ENCODE measurements around the gene RBBP8NL. TPM values are rescaled to one million over a fixed set of nuclear protein-coding genes. Genes with fewer than 3 reads are reported as not detected.

RBBP8NL gene, protein sequence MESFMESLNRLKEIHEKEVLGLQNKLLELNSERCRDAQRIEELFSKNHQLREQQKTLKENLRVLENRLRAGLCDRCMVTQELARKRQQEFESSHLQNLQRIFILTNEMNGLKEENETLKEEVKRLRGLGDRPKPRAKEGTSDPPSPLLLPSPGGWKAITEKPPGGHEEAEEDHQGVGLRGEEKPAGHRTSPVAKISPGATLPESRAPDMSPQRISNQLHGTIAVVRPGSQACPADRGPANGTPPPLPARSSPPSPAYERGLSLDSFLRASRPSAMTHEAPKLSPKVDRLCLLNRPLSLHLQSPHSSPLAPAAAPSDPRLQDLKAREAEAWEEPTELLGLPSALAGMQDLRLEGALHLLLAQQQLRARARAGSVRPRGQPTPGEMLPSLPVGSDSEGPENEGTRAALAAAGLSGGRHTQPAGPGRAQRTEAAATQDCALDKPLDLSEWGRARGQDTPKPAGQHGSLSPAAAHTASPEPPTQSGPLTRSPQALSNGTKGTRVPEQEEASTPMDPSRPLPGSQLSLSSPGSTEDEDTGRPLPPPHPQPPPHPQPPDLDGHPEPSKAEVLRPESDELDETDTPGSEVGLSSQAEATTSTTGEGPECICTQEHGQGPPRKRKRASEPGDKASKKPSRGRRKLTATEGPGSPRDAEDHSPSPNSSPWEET
- not detected for total RNA-seq

DNA sequence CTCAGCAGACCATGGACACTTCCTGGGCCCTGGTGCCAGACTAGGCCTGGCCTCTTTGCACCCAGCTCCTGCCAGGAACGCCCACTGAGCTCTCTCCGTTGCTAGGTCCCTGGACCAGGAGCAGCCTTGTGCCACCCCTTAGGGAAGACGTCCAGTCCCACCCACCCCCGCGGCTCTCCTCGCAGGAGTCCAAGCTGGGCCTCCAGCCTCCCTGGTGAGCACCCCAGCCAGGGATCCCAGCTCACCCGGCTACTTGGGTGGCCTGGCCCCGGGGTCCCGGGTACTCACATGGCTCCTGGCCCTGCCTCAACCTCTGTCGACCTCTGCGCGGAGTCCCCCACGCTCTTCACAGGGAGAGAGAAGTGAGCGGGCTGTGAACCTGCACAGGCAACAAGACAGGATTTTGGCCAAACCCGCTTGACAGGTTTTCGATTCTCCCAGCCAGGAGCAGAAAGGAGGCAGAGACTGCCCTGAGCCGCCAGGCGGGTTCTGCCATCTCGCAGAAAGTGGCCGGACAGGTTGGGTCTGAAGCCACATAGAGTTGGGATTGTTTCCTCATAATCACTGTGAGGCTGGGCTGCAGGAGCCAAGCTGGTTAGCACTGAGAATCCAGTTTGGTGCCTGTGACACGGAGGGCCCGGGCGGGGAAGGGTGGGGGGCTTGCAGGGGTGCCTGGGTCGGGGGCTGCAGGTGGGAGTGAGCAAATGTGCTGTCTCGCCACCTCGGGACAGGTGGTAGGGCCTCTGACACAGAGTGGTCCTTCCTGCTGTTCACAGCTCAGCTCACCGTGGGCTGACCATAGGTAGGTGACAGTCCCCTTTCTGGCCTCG is at the start of gene RBBP8NL:
Gene RBBP8NL (minus strand): TSS at position 368 of the 830 bp plus-strand sequence. CDS start 7,892 bp downstream, outside the sequence.
- H3K27me3 Mint-ChIP-seq, result no peaks in the 10 kb centered on the region
- H3K27ac Mint-ChIP-seq, result no peak within 1 kb of the TSS
- POLR2A ChIA-PET, result no interaction called here
- H3K4me1 Mint-ChIP-seq, result no peaks in the 10 kb centered on the region
- H3K4me3 Mint-ChIP-seq, result no peak within 1 kb of the TSS
- H3K9me3 Mint-ChIP-seq, result no peaks in the 10 kb centered on the region
- no peak for ATAC-seq (ENCODE audit: low read depth)
- no peak for DNase-seq
- H3K36me3 Mint-ChIP-seq, result no peaks in the 10 kb centered on the region

DNA sequence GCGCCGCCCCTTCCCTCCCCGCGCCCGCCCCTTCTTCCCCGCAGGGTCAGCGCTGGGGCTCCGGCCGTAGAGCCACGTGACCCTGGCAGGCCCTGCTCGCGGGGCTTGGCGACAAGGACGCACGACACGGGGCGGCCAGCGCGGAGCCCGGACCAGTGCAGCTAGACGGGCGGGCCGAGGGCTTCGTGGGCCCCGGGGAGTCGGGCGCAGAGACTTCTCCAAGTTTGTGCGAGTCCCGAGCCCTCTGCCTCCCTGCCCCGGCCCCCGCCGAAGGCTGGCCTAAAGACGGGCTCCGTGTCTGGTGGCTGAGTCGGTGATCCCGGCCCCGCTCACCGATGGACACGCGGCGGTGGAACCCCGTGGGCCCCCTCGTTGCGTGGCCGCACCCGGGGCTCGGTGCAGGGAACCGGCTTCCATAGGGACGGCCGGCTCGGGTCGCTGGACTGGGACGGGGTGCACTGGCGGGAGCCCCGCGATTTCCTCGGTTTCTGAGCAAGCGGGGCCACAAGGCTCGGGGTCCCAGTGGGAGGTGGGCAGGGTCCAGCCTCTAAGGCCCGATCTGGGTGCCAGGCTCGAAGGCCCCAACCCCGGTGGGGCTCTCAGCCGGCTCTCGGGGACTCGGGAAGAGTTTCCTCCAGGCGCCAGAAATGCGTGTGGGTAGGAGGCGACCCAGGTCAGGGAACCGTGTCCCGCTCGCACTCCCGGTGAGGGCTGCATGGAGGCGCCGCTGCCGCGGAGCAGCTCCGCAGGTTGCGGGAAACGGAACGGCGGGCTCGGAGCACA is 48.9 kb upstream of the RBBP8NL start:
- H3K4me3 Mint-ChIP-seq, result no peak overlapping the region
- DNase-seq (no peak), ATAC-seq (ENCODE audit: low read depth) (no peak)
- no peak overlapping the region for H3K27ac Mint-ChIP-seq
- no peaks in the 10 kb centered on the region for H3K36me3 Mint-ChIP-seq
- peaks cover 53% of the 10 kb centered on the region for H3K27me3 Mint-ChIP-seq
- POLR2A ChIA-PET, result no interaction called here
- no peaks in the 10 kb centered on the region for H3K4me1 Mint-ChIP-seq
- no peaks in the 10 kb centered on the region for H3K9me3 Mint-ChIP-seq

DNA sequence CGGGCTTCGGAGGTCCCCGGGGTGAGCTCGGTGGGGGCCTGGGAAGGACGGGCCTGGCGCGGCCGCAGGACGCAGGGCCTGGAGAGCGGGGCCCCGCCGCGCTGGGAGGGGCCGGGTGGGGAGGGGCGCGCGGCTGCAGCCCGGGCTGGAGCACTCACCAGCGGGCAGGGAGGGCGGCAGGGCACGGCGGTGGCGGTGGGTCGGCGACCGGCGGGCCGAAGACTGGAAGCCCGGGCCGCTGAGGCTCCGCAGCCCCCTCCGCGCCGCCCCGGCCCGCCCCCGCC is 48.4 kb upstream of the RBBP8NL start, which contains the start of gene GATA5:
Gene GATA5 (minus strand): TSS at position 224 of the 284 bp plus-strand sequence. CDS start 474 bp downstream, outside the sequence.
- POLR2A ChIA-PET, result no interaction called here
- Mint-ChIP-seq H3K9me3 (no peaks in the 10 kb centered on the region), H3K4me3 (no peak within 1 kb of the TSS), H3K27me3 (peaks cover 53% of the 10 kb centered on the region), H3K36me3 (no peaks in the 10 kb centered on the region), H3K4me1 (no peaks in the 10 kb centered on the region), H3K27ac (peak within 1 kb of the TSS; percentile 16)
- no peak for ATAC-seq (ENCODE audit: low read depth)
- DNase-seq, result no peak

DNA sequence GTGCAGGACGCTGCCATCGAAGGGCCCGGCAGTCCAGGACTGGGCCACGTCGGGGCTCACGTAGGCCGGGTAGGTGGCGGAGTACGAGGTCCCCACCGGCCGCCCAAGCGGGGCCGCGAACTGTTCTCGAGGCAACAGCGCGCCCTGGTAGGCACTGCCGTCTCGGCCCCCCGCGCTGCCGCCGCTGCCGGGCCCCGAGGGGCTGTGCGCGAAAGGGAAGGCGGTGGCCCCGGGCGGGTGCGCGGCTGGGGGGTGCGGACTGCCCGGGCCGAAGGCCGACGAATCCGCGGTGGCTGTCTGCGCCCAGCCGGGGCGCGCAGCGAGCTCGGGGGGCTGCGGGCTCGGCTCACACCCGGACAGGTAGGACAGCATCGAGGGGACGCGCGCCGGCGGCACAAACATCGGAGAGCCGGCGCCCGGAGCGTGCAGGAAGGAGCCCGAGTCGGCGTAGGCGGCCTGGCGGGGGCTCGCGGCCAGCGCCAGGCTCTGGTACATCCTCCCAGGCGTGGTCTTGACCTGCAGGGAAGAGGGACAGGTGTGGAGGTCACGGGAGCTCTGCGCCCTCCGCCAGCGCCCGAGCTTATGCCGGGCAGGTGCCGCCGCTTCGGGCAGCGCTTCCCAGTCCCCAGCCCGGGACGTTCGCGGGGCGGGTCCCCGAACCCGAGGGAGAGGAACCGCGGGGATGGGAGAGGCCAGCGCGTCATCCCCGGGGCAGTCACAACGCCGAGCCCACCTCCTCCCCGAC is 47.9 kb upstream of the RBBP8NL start:
- Mint-ChIP-seq H3K27me3 (peaks cover 54% of the 10 kb centered on the region), H3K36me3 (no peaks in the 10 kb centered on the region), H3K9me3 (no peaks in the 10 kb centered on the region), H3K27ac (no peak overlapping the region), H3K4me1 (no peaks in the 10 kb centered on the region), H3K4me3 (no peak overlapping the region)
- ATAC-seq (ENCODE audit: low read depth), result no peak
- no peak for DNase-seq
- POLR2A ChIA-PET, result no interaction called here

DNA sequence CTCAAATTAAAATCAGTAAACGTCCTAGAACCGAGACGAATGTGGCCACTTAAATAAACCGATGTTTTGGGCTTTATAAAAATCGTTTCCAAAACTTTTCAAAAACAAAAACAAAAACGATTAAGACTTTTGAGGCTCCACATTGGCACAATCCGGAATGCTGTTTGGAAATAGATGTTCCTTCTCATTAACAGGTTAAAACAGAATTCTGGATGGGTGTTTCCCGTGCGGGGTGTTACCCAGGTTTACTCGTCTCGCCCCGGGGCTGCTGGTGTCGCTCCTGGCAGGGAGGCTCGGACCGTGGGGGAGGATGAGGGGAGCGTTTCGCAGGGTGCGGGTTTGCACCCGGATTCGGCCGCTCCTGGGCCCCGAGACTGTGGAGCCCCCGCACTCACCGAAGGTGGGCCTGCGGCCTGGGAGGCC is 47.3 kb upstream of the RBBP8NL start:
- no peak for DNase-seq
- H3K4me1 Mint-ChIP-seq, result no peaks in the 10 kb centered on the region
- no peak overlapping the region for H3K4me3 Mint-ChIP-seq
- H3K9me3 Mint-ChIP-seq, result no peaks in the 10 kb centered on the region
- no peak overlapping the region for H3K27ac Mint-ChIP-seq
- peaks cover 55% of the 10 kb centered on the region for H3K27me3 Mint-ChIP-seq
- no peak for ATAC-seq (ENCODE audit: low read depth)
- POLR2A ChIA-PET, result no interaction called here
- H3K36me3 Mint-ChIP-seq, result no peaks in the 10 kb centered on the region

DNA sequence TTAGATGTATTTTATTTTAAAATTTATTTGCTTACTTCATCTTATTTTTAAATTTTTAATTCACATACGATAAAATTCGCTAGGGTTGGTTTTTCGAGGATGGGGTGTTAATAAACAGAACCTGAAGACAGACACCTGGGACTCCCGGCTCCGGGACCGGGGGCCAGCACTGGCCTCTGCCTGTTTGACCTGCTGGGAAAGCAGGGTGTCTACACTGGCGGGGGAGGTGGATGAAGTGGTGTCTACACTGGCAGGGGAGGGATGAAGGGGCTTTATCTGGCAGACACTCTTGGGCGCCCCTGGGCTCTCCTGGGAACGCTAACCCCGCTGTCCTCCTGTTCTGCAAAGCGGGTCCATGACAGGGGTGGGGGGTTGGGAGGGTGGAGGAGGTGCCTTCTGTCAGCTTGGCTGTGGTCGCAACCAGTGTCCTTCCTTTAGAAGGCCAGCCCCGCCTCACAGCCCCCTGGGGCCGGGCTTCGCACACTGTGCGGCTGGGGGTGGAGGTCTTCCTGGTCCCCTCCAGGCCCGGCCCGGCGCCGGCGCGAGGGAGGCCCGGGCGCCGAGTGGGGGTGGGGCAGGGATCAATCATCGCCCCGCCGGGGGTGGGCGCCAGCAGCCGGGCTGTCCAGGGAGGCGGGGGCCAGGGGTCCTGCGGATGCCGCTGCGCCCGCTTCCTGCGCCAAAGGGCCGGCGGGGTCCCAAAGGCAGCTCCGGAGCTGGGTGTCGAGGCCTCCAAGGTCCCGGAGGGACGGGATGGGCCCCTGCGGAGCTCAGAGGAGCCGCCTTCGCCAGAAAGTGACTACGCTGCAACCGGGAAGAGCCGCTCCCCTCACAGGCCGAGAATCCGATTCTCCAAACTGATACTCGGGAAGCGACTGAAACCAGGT is 46.6 kb upstream of the RBBP8NL start:
- H3K4me1 Mint-ChIP-seq, result no peaks in the 10 kb centered on the region
- H3K9me3 Mint-ChIP-seq, result no peaks in the 10 kb centered on the region
- H3K27ac Mint-ChIP-seq, result no peak overlapping the region
- H3K36me3 Mint-ChIP-seq, result no peaks in the 10 kb centered on the region
- ATAC-seq (ENCODE audit: low read depth) (no peak), DNase-seq (no peak)
- H3K27me3 Mint-ChIP-seq, result peaks cover 48% of the 10 kb centered on the region
- POLR2A ChIA-PET, result no interaction called here
- no peak overlapping the region for H3K4me3 Mint-ChIP-seq

DNA sequence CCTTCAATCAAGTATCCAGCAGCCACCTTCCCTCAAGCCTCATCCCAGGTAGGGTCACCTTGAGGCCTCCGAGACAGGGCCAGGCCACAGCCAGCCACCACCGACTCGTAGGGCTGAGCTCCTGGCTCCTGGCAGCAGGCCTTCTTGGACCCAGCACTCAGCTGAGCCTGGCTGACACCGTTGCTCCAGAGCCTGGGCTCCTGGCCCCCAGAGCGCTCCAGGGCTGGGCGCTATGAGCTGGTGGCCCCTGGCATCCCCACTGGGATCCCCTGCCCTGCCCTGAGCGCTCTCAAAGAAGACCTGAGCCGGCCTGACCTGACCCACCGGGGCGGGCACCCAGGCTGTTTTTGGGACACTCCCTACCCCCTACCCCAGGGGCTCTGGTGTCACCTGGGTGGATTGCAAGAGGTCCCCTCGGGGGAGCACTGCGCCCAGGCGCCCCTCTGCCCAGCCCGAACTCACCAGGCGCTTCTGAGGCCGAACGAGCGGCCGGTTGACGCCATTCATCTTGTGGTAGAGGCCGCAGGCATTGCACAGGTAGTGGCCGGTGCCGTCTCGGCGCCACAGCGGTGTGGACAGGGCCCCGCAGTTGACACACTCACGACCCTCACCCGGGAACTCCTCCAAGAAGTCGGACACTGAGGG is 45.7 kb upstream of the RBBP8NL start:
- ATAC-seq (ENCODE audit: low read depth) (no peak), DNase-seq (no peak)
- POLR2A ChIA-PET, result no interaction called here
- H3K9me3 Mint-ChIP-seq, result no peaks in the 10 kb centered on the region
- no peak overlapping the region for H3K27ac Mint-ChIP-seq
- H3K27me3 Mint-ChIP-seq, result peaks cover 39% of the 10 kb centered on the region
- H3K4me1 Mint-ChIP-seq, result no peaks in the 10 kb centered on the region
- no peak overlapping the region for H3K4me3 Mint-ChIP-seq
- H3K36me3 Mint-ChIP-seq, result no peaks in the 10 kb centered on the region

DNA sequence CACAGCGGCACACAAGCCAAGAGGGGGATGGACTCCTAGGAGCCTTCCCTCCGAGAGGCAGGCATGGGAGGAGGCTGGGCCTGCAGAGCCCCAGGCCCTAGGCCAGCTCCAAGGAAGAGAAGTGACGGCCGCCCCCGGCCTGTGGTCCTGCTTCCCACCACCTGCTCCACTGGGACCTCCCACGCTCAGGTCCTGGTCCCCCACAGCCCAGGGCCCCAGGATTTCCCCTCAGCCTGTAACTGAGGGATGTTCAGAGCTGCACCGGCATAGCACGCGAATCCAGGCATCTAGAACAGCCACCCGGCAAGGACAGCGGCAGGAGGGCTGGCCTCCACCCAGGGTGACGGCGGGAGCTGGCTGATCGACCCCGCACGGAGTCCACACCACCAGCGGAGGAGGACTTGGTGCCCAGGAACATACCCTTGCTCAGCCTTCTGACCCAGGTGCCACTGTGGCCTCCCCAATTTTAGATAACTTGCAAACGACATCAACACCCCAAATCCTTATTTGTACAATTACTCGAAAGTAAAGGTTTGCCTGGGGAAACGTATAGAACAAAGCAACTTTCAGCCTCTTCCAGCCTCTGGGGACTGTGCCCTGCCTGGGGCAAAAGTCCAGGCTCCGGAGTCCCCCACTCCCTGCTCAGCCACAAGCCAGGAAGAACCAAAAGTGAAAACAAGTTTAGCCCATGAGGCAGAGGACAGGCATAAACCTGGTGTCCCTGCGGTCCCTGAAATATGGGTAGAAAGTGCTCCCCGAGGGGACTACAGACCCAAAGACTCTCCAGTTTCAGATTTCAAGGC is 45.0 kb upstream of the RBBP8NL start:
- no peak overlapping the region for H3K4me3 Mint-ChIP-seq
- no peak for ATAC-seq (ENCODE audit: low read depth)
- POLR2A ChIA-PET, result no interaction called here

DNA sequence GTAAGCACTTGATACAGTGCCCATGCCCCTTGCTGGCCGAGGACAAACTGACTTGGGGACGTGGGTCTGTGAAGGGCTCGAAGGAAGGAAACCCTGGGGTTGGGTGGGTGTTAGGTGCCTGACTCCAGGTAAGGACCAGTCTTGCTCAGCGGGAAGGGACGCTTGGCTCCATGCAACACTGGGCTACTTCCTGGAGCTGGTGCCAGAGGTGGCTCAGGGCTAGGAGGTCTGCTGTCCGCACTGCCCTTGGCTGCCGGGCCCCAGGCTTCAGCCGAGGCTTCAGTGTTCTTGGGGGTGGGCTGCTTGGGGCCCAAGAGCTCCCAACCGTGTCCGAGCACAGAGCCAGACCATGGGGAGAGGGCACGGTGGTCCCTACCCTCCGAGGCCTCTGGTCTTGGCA is 43.1 kb upstream of the RBBP8NL start:
- H3K9me3 Mint-ChIP-seq, result no peaks in the 10 kb centered on the region
- H3K27ac Mint-ChIP-seq, result no peak overlapping the region
- H3K4me3 Mint-ChIP-seq, result no peak overlapping the region
- POLR2A ChIA-PET, result no interaction called here
- peaks cover 24% of the 10 kb centered on the region for H3K27me3 Mint-ChIP-seq
- DNase-seq, result no peak
- no peak for ATAC-seq (ENCODE audit: low read depth)
- H3K36me3 Mint-ChIP-seq, result no peaks in the 10 kb centered on the region
- no peaks in the 10 kb centered on the region for H3K4me1 Mint-ChIP-seq

More for the DNA sequence above, 45.0 kb upstream of the RBBP8NL start:
- Mint-ChIP-seq H3K27ac (no peak overlapping the region), H3K4me1 (no peaks in the 10 kb centered on the region), H3K27me3 (peaks cover 33% of the 10 kb centered on the region), H3K9me3 (no peaks in the 10 kb centered on the region), H3K36me3 (no peaks in the 10 kb centered on the region)
- no peak for DNase-seq

DNA sequence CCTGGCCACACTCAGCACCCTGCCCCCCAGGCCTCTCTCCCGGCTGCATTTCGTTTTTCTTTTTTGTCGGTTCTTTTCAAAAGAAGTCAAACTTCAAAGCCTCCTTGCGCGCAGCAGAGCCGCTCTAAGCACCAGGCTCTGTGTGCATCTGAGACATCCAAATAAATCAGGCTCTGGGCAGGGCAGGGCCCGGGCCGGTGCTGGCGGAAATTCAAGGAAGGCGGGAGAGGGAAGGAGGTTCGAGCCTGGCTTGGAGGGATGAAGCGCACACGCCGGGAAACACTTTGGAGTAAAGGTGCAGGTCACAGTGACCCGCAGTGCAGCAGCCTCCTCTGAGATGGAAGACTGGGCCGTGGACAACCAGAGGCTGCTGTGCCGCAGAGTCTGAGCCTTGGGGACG is 42.7 kb upstream of the RBBP8NL start:
- POLR2A ChIA-PET, result no interaction called here
- ATAC-seq (ENCODE audit: low read depth) (no peak), DNase-seq (no peak)
- H3K36me3 Mint-ChIP-seq, result no peaks in the 10 kb centered on the region
- peaks cover 22% of the 10 kb centered on the region for H3K27me3 Mint-ChIP-seq
- no peak overlapping the region for H3K27ac Mint-ChIP-seq
- no peaks in the 10 kb centered on the region for H3K9me3 Mint-ChIP-seq
- no peak overlapping the region for H3K4me3 Mint-ChIP-seq
- H3K4me1 Mint-ChIP-seq, result no peaks in the 10 kb centered on the region

DNA sequence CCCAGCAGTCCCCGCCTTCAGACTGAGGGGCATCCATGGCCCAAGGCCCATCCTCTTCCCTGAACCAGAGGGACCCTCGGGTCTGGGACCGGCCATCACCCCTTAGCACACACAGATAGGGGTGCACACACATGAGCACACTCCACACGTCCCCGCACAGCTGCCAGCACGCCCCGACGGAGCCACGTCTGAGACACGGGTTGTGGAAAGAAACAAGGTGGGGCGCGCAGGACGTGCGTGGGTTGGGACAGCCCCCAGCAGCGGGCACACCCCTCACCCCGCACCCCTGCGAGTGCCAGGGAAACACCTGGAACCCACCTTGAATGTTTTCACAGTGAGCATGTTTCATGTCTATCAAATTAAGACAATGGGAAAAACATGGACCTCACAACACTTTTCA is 42.0 kb upstream of the RBBP8NL start:
- no peaks in the 10 kb centered on the region for H3K9me3 Mint-ChIP-seq
- H3K27me3 Mint-ChIP-seq, result peaks cover 18% of the 10 kb centered on the region
- no peak for DNase-seq

More for the DNA sequence above, 42.0 kb upstream of the RBBP8NL start:
- ATAC-seq (ENCODE audit: low read depth), result no peak
- Mint-ChIP-seq H3K4me1 (no peaks in the 10 kb centered on the region), H3K4me3 (no peak overlapping the region), H3K36me3 (no peaks in the 10 kb centered on the region), H3K27ac (no peak overlapping the region)
- POLR2A ChIA-PET, result no interaction called here
